RPMI8226 (cell line): ENCODE results near the gene RFPL2.
"Not testable (repeated sequence)": the region's sequence is repeated elsewhere in the genome, so short reads cannot be mapped to it uniquely, and the experiment has no call there.

Experiments
- DNase-seq: peaks from one replicate; pipeline ENCODE4 v3.0.0-alpha.2; 2015

RFPL2 gene

DNA sequence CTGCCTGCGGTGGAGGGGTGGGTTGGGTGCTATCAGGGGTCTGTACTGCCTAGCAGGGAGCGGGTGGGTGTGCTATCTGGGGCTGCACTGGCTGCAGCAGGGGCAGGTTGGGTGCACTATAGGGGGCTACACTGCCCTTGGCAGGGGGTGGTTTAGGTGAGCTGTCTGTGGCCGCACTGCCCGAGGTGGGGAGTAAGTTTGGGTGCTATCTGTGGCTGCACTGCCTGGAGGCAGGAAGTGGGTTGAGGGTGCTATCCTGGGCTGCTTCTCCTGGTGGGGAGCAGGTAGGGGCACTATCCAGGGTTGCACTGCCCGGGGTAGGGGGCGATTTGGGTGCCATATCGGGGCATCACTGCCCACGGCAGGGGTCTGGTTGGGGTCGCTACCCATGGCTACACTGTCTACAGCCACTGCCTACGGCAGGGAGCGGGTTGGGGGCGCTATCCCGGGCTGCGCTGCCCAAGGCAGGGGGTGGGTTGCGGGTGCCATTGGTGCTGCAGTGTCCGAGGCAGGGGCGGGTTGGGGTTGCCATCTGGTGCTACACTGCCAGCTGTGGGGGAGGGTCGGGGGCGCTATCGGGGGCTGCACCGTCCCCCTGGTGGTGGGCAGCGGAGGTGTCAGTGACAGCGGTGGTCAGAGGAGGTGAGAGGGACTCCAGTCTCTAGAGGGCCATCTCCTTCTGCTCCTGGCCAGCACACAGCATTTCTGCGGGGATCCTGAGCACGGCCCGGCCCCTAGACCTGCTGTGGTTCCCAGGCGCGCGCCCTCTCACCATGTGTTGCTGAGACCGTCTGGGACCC lies 1.3 kb upstream of the RFPL2 start:
- DNase-seq: no peak

DNA sequence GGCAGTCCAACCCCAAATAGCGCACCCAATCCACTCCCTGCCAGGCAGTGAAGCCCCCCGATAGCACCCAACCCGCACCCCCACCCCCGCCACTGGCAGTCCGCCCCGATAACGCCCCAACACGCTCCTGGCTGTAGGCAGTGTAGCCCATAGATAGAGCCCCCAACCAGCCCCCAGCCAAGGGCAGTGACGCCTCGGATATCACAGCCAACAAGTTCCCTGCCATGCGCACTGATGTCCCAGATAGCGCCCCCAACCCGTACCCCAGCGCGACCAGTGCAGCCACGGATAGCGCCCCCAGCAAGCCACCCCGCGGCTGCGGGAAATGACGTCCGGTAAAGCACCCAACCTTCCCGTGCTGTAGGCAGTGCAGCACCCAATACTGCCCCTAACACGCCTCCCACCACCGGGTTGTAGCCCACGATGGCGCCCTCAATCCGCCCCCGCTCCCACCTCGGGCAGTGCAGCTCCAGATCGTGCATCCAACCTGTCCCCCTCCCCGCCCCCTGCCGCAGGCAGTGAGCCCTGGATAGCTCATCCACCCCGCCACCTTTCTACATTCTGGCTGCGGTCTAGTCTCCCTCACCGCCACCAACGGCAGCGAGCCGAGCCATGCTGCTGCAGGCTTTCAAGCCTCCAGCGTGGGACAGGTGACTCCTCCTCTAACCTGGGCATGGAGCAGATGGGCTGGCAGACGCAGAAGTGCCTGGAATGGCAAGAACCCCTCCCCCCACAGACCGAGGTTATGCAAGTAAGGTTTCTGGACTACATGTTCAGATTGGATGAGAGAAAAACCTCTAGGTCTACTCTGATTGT lies 625 bp downstream of the RFPL2 start:
- no peak for DNase-seq

DNA sequence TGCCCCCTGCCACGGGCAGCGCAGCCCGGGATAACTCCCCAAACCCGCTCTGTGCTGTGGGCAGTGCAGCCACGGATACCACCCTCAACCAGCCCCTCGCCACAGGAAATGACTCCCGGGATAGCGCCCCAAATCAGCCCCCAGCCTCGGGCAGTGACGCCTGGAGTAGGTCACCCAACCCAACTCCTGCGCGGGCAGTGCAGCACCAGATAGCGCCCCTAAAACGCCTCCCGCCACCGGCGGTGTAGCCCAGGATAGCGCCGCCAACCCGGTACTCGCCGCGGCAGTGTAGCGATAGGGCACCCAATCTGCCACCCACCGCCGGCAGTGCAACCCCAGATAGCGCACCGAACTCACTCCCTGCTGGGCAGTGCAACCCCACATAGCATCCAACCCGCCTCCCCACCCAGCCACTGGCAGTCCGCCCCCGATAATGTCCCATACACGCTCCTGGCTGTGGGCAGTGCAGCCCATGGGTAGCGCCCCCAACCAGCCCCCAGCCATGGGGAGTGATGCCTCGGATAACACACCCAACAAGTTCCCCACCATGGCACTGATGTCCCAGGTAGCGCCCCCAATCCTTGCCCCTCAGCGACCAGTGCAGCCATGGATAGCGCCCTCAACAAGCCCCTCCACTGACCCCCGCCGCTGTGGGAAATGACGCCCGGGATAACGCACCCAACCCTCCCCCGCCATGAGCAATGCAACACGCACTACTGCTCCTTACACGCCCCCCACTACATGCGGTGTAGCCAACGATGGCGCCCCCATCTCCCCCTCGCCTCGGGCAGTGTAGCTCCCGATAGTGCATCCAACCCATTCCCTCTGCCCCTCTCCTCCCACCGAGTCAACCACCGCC lies 1.5 kb downstream of the RFPL2 start:
- no peak for DNase-seq

- peak; percentile 63 for DNase-seq
Observed at GRCh38 chr22:32202539-32203180, 2.2 kb downstream of the RFPL2 start.

DNA sequence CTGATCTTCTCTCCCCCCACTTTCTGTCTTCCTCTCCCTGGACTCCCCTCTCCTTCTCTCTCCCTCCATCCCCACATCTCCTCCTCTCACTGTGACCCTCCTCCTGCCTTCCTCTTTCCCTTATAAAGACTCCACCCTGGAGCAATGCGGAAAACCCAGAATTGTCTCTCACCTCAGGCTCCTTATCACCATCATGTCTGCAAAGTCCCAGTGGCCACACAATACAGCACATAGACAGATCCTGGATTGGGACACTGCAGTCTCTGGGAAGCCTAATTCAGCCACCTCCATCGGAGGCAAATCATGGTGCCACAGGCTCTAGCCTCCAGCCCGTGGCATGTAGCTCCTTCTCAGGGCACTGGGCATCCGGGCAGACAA lies 2.7 kb downstream of the RFPL2 start:
- DNase-seq: no peak

DNA sequence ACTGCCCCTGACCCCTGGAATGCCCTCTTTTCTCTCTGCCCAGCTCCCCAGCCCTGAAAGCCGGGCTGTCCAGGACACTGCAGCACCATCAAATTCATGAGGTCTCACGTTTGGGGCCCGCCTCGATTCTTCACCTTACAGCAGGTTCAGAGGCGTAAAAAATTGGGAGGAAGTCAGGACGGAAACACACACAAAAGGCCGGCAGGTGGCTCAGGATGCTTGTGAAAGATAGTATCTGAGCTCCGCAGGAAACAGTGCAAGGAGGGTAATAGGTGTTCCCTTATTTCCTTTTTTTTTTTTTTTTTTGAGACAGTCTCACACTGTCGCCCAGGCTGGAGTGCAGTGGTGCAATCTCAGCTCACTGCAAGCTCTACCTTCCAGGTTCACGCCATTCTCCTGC lies 4.1 kb downstream of the RFPL2 start:
- peak; percentile 40 for DNase-seq

DNA sequence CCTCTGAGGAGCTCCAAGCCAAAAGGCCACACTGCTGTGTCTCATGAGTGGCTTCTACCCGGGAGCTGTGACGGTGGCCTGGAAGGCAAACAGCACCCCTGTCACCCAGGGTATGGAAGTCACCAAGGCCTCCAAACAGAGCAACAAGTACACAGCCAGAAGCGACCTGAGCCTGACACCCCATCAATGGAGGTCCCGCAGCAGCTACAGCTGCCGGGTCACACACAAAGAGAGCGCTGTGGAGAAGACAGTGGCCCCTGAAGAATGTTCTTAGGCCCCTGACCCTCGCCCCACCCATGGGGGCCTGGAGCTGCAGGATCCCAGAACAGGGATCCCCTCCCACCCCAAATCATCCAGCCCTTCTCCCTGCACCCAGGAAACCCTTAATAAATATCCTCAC lies 4.9 kb downstream of the RFPL2 start:
- DNase-seq: no peak

DNA sequence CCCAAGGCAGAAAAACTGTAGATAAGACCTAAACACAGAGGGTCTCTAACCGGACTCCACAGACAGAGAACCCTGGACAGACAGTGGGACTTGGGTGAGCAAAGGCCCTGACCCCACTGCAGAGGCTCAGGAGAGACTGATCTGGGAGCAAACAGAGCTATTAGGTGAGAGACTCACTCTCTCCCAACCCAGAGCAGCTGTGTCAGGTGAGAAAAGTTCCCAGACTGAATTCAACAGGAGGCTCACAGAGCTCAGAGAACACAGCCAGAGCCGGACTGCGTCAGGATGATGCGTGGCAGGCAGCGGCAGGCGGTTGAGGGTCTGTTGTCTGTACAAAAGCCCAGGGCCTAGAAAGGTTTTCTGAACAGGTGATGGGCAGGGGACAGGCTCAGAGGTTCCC lies 5.5 kb downstream of the RFPL2 start:
- DNase-seq: no peak

GRCh38 chr22:32197553-32198226 lies 7.2 kb downstream of the RFPL2 start:
- not testable (repeated sequence) for DNase-seq

GRCh38 chr22:32195900-32196299 lies 9.0 kb downstream of the RFPL2 start:
- not testable (repeated sequence) for DNase-seq

- DNase-seq: not testable (repeated sequence)
Observed at GRCh38 chr22:32193346-32193745, 11.5 kb downstream of the RFPL2 start.

- DNase-seq: not testable (repeated sequence)
Observed at GRCh38 chr22:32191021-32191420, 13.9 kb downstream of the RFPL2 start.

DNA sequence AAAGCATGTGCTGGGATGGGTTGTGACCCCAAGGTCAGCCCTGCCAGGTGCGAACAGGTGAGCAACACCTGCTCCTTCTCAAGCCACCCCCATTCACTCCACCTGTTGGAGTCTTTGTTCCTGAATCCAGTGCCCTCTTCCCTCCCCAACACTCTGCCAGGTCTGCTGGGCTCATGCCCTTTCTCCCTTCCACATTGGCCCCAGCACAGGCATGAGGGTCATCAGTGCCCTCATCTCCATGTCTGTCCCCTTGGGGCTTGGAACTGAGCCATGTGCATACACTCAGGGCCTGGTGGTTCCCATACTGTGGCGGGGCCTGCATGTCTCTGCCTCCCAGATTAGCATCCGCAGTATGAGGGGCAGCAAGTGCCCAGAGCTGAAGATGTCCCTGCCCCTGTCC lies 19.1 kb downstream of the RFPL2 start:
- no peak for DNase-seq

GRCh38 chr22:32183625-32184024 lies 21.2 kb downstream of the RFPL2 start:
- no peak for DNase-seq

DNA sequence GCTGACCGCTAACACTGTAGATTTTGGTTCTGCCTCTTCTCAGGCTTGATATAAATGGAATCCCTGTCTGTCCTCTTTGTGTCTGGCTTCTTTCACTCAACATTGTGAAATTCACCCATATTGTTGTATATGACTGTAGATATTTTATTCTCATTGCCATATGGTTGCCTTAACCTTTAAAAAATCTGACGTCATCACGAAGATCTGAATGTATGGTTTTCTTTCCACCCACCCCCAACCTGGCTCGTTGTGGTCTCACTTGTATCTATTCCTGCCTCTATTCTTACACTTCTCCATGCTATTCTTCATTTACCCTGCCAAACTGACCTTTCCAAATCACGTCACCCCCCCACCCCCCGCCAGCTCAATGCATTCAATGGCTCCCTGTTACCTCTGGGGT lies 23.8 kb downstream of the RFPL2 start:
- DNase-seq: no peak

DNA sequence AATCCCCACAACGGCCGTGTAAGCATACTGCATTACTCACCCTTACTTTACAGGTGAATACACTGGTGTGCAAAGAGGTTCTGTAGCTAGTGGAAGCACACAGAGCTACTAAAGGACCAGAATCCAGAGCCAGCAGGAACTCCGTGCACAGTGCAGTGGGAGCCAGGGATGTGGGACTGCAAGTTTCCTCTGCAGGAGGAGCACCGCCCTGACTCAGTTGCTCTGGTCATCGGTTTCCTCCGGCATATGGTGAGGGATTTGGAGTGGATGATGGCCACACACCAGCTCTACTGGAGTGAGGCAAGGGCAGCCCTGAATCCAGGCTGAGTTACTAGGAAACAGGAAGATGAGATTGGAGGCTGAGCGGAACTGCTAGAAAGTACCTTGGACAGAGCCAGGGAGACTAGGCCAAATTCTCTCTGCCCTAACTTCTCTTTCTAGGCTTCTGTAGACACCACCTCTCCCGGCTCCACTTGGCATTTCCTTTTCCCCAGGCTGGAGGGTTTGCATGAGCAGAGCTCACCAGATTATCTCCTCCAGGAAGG lies 27.6 kb downstream of the RFPL2 start:
- no peak for DNase-seq

GRCh38 chr22:32175683-32176644 lies 28.9 kb downstream of the RFPL2 start:
- DNase-seq: no peak

- no peak for DNase-seq
Observed at GRCh38 chr22:32175115-32175514, 29.8 kb downstream of the RFPL2 start.

- no peak for DNase-seq
Observed at GRCh38 chr22:32165681-32166080, 39.2 kb downstream of the RFPL2 start.

GRCh38 chr22:32164075-32164860 lies 40.6 kb downstream of the RFPL2 start:
- DNase-seq: no peak
